GM18502 (cell line): ENCODE measurements around the gene TMEM163.
"Not testable (repeated sequence)": the region's sequence is repeated elsewhere in the genome, so short reads cannot be mapped to it uniquely, and the experiment has no call there.

ENCODE experiments used
- ATAC-seq: cut with Tn5 transposase; IDR thresholded peaks from one replicate; pipeline ENCODE4 v1.9.1; 2021; ENCODE audit warnings: mild to moderate bottlenecking; ENCODE audit not compliant: unreplicated experiment, poor library complexity

The TMEM163 gene

GRCh38 chr2:134549104-134549503 lies 169.7 kb downstream of the TMEM163 start:
- no peak for ATAC-seq

- no peak for ATAC-seq
Measured at GRCh38 chr2:134540990-134541389, 177.8 kb downstream of the TMEM163 start.

DNA sequence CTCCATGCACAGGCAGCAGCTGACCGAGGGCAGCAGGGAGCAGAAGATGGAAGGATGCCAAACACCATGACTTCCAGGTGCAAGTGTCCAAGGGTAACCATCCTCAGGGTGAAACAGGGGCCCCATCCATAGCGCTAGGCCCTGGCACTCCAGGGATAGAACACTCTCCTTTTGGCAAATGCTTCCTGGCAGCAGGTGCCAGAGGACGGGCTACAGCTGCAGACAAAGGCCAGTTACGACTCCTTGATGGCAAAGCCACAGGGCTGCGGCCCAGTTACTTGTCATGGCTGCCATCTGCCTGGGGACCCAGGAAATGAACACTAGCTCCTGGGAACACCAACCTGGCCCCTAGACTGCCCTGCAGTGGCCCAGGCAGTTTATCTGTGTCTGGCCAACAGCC lies 178.8 kb downstream of the TMEM163 start:
- ATAC-seq: no peak

DNA sequence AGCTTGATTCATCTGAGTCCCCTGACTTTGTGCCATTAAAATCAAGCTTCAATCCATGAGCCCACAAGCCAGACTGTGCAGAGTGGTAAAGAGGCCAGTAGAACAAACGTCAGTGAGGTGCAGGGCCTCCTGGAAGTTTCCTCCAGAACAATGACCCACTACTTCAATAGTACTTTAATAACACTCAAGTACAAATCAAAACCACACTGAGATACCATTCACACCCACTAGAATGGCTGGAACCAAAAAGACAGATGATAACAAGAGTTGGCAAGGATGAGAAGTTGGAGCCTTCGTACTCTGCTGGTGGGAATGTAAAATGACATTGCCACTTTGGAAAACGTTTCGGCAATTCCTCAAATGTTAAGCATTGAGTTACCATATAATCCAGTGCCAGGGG lies 181.1 kb downstream of the TMEM163 start:
- no peak for ATAC-seq

GRCh38 chr2:134537121-134537520 lies 181.7 kb downstream of the TMEM163 start:
- ATAC-seq: no peak

- no peak for ATAC-seq
Measured at GRCh38 chr2:134536296-134536695, 182.5 kb downstream of the TMEM163 start.

DNA sequence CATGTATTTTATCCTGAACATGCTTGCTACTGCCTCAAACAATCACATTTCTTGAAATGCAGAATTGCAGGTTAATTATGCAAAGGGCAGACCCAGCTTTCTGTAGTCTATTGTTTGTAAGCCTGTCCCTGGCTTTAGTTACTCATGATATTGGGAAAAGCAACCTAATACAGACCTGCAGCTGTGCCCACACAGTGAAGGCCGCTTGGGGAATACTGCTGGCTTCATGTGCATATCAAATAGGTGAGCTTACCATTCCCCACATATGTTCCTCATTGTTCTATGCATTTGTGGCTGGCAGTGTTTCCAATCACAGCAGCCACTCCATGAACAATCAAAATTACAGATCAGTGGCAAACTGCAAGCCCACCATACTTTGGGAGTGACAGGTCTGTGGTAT lies 186.3 kb downstream of the TMEM163 start:
- ATAC-seq: no peak

DNA sequence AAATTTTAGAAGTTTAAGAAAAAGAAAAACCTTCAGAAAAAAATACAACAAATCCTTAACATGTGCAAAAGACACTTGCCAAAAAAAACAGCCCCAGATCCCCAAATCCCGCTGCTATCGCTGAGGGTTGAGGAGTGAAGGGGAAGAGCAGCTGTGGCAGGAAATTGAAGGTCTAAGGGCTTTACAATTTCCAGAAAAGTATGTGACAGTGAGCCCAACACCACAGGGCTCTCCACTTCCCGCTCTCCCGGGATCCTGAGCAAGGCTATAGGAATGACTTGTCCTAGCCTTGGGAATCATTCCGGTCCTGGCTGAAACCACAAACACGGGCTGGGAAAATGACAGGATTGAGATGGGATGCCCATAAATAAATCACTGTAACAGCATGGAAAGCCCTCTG lies 191.4 kb downstream of the TMEM163 start:
- no peak for ATAC-seq

DNA sequence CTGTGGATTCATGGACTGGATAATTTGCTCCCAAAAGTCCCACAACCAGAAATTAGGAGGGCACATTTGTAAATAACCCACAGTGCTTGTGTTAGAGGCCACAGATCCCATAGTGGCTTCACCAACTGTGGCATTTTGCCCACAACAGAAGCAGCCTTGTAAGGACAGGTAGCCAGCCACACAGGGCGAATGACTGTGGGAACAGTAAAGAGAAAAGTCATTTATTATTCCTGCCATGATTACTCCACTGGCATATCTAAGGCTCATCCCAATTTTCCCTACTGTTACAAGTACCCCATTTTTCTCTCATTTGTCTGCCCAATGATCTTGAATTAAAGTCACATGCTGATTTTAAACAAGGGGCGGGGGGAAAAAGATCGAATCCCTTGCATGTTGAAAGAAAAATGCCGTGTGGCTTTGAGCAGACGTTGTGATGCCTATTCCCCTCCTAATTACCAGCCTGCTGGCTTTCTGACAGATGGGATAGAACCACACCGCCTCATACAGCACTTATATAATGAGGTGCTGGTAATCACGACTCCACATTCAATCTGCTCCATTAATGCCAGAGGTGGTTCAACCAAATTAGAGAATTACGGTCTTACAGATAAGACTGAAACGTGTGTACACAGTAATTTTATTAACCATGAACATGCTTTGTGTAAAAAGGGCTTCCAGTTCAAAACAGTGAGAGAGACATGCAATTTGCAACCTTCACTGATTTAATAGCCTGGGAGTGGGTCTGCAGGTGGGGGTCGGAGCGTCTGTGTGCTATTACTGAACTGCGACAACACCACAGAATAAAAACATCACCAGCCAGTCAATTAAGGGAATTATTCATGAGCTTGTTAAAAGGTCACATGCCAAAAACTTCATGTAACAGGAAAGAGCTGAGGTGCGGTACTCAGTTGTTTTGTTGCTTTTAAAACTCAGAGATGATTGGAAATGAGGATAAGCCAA lies 196.0 kb downstream of the TMEM163 start:
- ATAC-seq: no peak

- no peak for ATAC-seq
Measured at GRCh38 chr2:134518101-134518500, 200.7 kb downstream of the TMEM163 start.

DNA sequence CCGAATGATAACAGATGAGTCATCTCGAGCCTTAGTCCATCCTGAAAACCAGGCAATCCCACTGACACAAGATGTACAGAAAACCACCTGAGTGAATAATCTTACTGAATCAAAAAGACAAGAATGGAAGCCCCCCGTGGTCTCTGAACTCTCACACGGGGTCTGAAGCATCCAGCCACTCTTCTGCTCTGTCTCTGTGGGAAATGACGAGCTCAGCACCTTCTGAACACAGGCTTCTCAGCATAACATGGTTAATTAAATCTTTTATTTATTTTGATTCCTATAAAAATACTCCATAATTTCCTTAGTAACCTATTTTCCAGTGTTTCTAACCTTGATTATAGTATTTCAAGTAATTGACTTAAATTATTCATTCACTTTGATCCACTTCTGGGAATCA lies 203.7 kb downstream of the TMEM163 start:
- no peak for ATAC-seq

GRCh38 chr2:134513465-134513804 lies 205.4 kb downstream of the TMEM163 start:
- no peak for ATAC-seq

GRCh38 chr2:134512734-134513464 lies 205.9 kb downstream of the TMEM163 start:
- ATAC-seq: no peak

DNA sequence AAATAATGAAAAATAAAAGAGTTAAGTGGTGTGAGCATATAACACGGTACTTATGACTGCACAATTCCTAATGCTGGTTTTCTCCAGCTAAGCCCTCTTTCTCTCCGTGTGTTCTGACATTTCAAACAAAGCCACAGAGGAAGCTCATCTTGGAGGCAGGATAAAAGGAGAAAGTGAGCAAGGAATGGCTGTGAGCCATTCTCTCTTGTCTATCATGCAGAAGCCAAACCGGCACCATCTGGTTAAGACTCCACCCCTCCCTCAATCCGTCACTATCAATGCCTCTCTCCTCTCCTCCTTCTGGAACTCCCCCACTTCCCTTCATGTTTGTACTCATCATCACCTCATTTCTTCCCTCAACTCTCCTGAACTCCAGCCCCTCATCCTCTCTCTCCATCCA lies 210.4 kb downstream of the TMEM163 start:
- no peak for ATAC-seq

- no peak for ATAC-seq
Measured at GRCh38 chr2:134507697-134508096, 211.1 kb downstream of the TMEM163 start.

GRCh38 chr2:134507159-134507558 lies 211.6 kb downstream of the TMEM163 start:
- ATAC-seq: not testable (repeated sequence)

DNA sequence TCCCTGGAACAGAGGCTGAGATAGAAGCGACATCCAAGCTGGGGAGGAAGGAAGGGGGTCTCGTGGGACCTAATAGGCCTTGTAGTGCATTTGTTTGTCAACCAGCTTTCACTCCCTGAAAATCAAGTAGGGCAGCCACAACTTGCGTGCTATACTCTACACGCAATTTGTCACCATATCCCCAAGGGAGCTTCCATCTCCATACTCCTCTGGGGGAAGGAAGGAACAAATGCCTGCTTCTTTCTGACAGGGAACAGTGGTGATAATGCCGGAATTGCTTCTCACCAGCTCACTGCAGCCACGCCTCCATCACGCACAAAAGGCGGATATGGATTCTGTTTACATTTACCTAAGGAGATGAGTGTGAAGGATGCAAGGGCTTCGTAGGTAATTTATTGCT lies 213.4 kb downstream of the TMEM163 start:
- ATAC-seq: no peak

- no peak for ATAC-seq
Measured at GRCh38 chr2:134504586-134505336, 214.0 kb downstream of the TMEM163 start.

DNA sequence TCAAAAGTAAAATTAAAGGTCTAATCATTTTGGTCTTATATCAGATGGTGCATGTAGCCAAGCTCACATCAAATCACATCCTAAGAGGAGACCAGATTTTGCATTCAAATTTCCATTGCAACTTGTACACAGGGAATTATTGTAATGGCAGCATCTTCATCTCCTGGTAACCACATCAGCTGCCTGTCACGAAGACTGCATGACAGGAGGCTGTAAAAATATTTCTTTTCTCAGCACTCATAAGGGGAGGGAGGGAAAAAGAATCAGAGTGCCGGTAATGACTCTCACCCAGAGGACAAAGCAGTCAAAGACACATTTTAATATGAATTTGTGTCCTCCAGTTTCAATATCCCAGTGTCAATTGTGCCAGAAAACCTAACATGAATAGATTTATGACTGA lies 216.7 kb downstream of the TMEM163 start:
- ATAC-seq: no peak

- ATAC-seq: no peak
Measured at GRCh38 chr2:134501476-134502091, 217.2 kb downstream of the TMEM163 start.
